Progenitor cell of endocrine pancreas (in vitro differentiated cells): ENCODE measurements around the gene COG1. TPM values are rescaled to one million over a fixed set of nuclear protein-coding genes. Genes with fewer than 3 reads are reported as not detected.

Experiments used
- DNase-seq: peaks from one replicate; pipeline ENCODE4 v3.0.0; 2021; ENCODE audit warnings: low spot score; ENCODE audit not compliant: unreplicated experiment
- H3K27ac Mint-ChIP-seq: 2 replicates; pipeline ENCODE4 v1.8.0; 2021; ENCODE audit warnings: mild to moderate bottlenecking, moderate library complexity, mixed read lengths
- H3K27me3 Mint-ChIP-seq: 2 replicates; pipeline ENCODE4 v1.8.0; 2021; ENCODE audit warnings: mixed read lengths
- H3K36me3 Mint-ChIP-seq: 2 replicates; pipeline ENCODE4 v1.8.0; 2022; ENCODE audit warnings: mixed read lengths; ENCODE audit not compliant: insufficient read depth
- H3K4me1 Mint-ChIP-seq: 2 replicates; pipeline ENCODE4 v1.8.0; 2021; ENCODE audit warnings: low read depth, mixed read lengths
- H3K4me3 Mint-ChIP-seq: 2 replicates; pipeline ENCODE4 v1.8.0; 2021; ENCODE audit warnings: low read depth, mild to moderate bottlenecking, moderate library complexity, mixed read lengths
- H3K9me3 Mint-ChIP-seq: 2 replicates; pipeline ENCODE4 v1.8.0; 2021; ENCODE audit warnings: low read depth, mixed read lengths
- CTCF ChIP-seq: fragments of 200-600 bp; sonication (generic); IDR thresholded peaks from one replicate; pipeline ENCODE4 v1.5.0; 2021; ENCODE audit warnings: antibody characterized with exemption, mild to moderate bottlenecking; ENCODE audit not compliant: unreplicated experiment
- total RNA-seq: library from RNA; stranded (reverse); gene quantifications from 2 replicates; pipeline ENCODE4 v1.2.1, GENCODE V29; 2021

Gene COG1
- total RNA-seq, 1 donor from 2014 or later, result 50.5 TPM

DNA sequence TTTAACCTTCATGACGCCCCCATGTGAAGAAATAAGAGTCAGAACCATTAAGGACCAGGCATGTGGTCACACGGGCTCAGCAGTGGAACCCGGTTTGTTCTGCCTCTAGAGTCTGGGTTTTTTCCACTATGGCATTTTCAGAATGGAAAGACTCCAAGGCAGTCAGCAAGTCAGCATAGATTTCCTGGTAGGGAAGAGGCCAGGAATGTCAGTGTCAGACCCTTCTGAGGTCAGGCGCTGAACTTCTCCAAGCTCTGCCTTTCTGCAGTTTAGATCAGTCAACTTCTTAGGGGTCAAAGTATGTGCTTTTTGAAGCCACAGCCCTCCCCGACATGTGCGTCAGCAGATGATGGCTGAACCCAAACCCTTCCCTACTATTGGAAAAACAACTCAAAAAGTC, 24.2 kb upstream of the COG1 start:
- Mint-ChIP-seq H3K4me3 (no peak overlapping the region), H3K27ac (no peak overlapping the region), H3K9me3 (no peaks in the 10 kb centered on the region), H3K4me1 (peaks cover 15% of the 10 kb centered on the region), H3K27me3 (peaks cover 74% of the 10 kb centered on the region), H3K36me3 (no peaks in the 10 kb centered on the region)
- no peak for TF ChIP-seq CTCF
- DNase-seq, result no peak

DNA sequence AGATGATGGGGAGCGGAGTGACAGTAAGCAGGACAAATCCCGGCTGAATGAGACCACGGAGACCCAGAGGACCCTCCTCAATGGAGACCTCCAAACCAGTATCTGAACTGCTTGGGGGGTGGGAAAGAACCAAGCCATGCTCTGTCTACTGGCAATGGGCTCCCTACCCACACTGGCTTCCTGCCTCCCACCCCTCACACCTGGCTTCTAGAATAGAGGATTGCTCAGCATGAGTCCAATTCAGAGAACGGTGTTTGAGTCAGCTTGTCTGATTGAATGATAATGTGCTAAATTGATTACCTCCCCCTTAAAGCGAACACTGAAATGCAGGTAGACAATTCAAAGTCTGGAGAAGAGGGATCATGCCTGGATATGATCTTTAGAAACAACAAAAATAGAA, 22.5 kb upstream of the COG1 start:
- H3K27me3 Mint-ChIP-seq, result peaks cover 68% of the 10 kb centered on the region
- peaks cover 5% of the 10 kb centered on the region for H3K4me1 Mint-ChIP-seq
- H3K4me3 Mint-ChIP-seq, result no peak overlapping the region
- TF ChIP-seq CTCF, result no peak
- no peak for DNase-seq
- H3K36me3 Mint-ChIP-seq, result no peaks in the 10 kb centered on the region
- H3K27ac Mint-ChIP-seq, result no peak overlapping the region
- H3K9me3 Mint-ChIP-seq, result no peaks in the 10 kb centered on the region

DNA sequence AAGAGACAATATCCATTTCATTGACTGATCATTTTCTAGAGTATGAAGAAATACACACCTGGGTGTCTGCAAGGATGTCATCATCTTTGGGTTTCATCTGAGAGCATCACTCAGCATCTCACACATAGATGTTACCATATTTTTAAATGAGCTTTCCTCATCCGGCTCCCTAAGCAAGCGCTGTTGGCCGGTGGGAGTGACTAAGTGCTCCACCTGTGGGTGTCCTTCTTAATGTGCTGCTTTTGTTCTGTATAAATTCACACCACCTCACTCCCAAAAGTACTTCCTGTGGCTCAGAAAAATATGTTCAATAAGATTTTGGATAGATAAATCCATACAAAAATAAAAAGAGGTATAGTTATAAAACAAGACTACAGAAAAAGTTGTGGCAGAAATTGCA, 20.6 kb upstream of the COG1 start:
- Mint-ChIP-seq H3K9me3 (no peaks in the 10 kb centered on the region), H3K27me3 (peaks cover 66% of the 10 kb centered on the region), H3K36me3 (no peaks in the 10 kb centered on the region), H3K4me3 (no peak overlapping the region), H3K4me1 (no peaks in the 10 kb centered on the region), H3K27ac (no peak overlapping the region)
- DNase-seq, result no peak
- no peak for TF ChIP-seq CTCF

GRCh38 chr17:73174126-73174525, 18.7 kb upstream of the COG1 start:
- H3K27ac Mint-ChIP-seq, result no peak overlapping the region
- H3K27me3 Mint-ChIP-seq, result peaks cover 64% of the 10 kb centered on the region
- H3K9me3 Mint-ChIP-seq, result no peaks in the 10 kb centered on the region
- DNase-seq, result no peak
- no peaks in the 10 kb centered on the region for H3K4me1 Mint-ChIP-seq
- no peak overlapping the region for H3K4me3 Mint-ChIP-seq
- no peaks in the 10 kb centered on the region for H3K36me3 Mint-ChIP-seq
- no peak for TF ChIP-seq CTCF

GRCh38 chr17:73175962-73176565, 16.8 kb upstream of the COG1 start:
- H3K4me1 Mint-ChIP-seq, result no peaks in the 10 kb centered on the region
- DNase-seq, result no peak
- H3K36me3 Mint-ChIP-seq, result no peaks in the 10 kb centered on the region
- no peak overlapping the region for H3K27ac Mint-ChIP-seq
- H3K4me3 Mint-ChIP-seq, result no peak overlapping the region
- no peaks in the 10 kb centered on the region for H3K9me3 Mint-ChIP-seq
- peaks cover 62% of the 10 kb centered on the region for H3K27me3 Mint-ChIP-seq
- TF ChIP-seq CTCF, result no peak
